CD4-positive, alpha-beta T cell treated with Interferon gamma for 1 hour (primary cell): ENCODE data around the gene SLC1A2.
A peak's percentile ranks its signal among the peaks of the same experiment; 100 is the strongest.

Source experiments
- DNase-seq: peaks from one replicate; pipeline ENCODE4 v3.0.0-alpha.2; 2020

The SLC1A2 gene

DNA sequence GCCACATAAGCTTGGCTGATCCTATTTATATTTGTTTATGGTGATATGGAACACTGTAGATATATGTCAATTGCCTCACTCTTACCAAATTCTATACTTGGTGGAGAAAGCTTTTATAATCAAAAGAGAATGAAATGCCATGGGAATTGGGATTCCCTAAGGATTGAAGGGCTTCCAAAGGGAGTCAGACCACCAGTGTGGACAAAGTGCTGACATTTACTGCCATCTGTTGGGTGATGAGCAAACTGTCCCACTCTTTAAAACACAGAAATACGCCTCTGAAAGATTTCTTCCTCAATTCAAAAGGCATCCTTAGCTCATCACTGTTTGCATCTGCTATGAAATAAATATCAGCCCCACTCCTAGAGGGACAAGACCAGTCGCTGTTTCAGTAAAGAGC is 7.1 kb downstream of the SLC1A2 start:
- no peak for DNase-seq

DNA sequence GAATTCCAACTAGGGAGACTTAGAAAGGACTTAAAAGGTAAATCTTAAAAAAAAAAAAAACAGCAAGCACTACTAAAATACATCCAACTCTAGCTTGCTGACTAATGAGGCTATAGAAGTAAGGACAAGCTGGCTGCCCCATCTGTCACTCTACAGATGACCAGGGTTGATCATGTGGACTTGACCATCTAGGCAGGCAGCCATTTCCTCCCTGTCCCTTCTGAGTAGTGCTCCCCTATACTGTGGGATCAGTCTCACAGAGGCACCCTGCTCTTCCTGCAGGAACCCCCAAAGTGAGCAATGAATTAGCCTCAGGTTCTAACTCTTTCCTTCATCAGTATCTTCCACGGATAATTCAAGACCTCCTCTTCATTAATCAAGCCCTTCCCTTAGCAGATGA is 12.3 kb downstream of the SLC1A2 start:
- no peak for DNase-seq

DNA sequence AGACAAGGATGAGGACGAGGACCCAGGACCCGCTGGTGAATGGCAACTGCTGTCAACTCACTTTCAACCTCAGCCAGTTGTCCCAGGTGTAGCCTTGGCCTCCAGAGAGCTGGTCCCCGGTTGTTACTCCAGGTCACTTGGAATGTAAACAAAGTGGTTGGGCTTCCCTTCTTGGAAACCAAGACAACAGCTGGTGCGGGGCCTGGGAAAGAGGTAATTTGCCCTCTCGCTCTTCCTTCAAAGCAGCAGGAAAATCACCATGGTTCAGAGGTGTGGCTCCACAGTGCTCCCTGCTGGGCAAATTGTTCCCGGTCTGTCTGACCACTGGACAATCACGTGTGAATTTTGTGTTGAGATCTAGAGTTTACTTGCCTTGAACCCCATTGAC is 15.0 kb downstream of the SLC1A2 start:
- DNase-seq: no peak

DNA sequence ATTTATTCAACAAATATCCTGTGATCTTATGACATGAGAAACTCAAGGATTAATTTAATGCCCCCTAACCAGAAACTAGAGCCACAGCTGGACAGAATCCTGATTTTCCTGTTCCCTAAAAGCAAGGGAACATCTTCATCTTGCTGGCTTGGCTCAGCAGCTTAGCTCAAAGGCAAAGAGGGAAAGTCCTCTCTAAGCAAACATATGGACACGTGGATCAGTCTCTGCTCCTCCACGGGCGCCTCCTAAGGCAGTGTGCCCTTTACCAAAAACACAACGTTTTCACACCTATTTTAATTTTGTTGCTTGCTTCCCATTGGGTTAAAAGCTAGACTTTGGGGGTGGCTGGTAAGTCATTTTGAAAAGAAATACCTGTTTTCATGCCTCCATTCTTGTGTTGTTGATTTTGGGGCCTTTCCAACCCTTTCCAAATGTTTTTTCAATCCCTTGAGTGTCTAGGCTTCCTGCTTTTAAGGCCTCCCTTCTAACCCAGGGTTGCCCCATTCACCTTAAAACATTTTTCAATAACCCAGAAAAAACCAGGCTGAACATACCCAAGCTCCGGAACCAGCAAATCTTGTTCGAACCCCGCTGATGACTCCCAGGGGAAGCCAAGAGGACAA is 15.5 kb downstream of the SLC1A2 start:
- DNase-seq: no peak

DNA sequence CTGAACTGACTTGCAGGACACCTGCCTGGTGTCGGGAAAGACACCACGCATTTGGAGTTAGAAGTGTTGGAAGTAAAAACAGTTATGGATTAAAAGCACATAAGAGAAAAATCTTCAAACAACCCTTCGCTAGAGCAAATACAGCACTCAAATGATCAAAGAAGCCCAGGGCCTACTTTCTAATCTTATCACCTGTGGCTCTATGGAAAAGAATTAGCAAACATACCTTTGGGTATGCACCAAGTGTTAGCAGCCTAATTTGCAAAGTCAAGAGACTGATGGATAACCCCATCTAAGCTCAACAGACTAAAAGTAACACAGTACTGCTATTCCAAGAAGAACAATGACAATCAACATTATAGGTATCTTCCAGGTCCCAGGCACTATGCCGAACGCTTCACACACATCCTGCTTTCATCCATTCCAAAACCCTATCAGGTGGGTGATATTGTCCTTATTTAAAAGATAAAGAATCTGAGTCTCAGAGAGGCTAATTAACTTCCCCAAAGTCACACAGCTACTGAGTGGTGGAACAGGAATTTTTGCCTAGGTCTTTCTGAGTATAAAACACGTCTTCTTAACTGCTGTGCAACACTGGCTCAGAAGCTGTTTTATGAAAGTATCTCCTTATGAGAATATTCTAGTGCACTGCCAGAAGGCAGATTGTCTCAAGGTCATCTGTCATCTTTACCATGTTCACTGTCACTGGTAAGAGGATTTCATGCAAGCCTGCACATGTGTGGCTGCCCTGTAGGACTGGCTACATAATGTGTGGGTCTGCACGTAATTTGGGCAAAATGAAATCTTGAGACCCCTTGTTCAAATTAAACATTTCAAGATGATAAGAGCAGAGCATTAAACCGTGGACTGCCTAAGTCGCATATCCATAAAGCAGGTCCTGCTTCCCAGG is 16.4 kb downstream of the SLC1A2 start:
- no peak for DNase-seq

DNA sequence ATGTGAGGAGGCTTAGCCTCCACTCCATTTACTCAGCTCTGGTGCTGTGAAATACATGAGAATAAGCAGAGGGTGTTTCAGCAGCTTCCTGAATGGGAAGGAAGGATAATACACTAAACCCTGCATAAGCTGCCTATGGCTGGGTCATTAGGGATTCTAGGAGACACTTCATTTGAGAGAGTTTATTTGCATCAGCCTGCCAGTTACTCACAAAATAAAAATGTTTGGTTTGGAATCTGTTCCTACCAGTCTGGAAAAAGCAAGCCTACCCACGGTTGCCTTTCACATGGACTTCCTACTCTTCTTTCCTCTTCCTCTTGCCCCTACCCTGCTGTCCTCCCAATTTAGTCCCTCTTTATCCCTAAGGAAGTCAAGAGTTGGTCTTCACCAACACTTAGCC is 20.5 kb downstream of the SLC1A2 start:
- DNase-seq: no peak

DNA sequence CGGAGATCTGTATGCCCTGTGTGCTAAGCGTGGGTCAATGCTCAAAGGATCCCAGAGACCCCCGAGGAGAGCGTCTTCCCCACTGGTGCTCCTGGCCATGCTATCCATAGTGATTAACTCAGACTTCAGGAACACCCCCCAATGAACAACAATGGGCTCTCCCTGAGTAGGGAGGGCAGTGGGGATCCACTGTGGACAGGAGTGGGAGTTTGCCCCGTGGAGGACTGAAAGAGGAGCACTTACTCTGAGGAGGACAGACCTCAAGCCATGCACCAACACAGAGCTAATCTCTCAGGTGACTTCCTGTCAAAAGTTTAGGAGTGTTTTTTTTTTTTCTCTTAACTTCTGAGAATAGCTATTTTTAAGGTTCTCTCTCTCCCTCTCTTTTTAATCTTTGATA is 24.4 kb downstream of the SLC1A2 start:
- no peak for DNase-seq

DNA sequence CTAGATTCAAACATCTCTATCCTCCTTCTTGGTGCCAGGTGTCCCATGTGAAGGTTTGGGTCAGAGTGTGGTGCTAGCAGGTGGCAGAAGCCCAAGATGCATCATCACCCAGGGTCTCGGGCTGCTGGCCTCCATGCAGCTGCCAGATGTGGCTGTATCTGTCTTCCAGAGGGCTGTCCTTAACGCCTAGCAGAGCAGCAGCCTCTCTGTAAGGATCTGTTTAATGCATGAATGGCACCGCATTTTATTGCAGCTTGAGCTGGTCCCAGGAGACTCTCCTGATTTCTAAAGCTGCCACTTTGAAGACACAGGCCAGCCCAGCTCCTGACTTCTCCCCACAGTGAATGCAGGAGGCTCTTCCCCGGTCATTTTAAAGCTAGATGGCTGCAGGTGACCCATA is 26.3 kb downstream of the SLC1A2 start:
- no peak for DNase-seq

DNA sequence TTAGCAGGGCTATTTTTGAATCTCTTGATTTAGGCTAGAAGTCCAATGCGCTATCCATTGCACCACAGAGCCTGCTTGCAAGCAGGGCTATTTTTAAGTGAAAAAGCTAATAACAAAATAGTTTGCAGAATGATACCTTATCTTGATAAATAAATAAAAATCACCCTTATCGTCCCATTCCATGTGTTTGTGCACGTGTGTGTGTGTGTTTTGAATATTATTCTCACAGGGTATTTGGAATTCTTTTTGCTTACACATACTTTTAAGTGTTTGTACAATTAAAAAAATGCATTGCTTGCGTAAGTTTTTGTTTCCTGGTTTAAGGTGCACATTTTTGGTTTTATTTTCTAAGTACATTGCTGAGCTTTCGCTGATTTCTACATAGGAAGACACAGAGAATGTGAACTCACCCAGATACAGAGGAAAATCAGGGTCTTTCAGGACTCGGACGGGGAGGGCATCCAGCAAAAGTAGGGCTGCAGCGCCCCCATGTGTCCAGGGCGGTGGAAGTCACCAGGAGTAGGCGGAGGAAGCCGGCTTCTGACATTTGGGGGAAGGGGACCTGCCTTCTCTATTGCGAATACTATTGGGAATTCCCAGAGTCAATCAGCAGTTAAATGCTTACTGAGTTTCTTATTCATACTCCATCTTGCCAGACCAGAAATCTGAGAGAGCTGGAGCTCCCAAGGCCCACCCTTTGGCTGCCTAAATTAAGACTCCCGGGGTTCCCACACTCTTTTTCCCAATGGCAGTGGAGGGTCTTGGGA is 27.3 kb downstream of the SLC1A2 start:
- peak; percentile 74 for DNase-seq

DNA sequence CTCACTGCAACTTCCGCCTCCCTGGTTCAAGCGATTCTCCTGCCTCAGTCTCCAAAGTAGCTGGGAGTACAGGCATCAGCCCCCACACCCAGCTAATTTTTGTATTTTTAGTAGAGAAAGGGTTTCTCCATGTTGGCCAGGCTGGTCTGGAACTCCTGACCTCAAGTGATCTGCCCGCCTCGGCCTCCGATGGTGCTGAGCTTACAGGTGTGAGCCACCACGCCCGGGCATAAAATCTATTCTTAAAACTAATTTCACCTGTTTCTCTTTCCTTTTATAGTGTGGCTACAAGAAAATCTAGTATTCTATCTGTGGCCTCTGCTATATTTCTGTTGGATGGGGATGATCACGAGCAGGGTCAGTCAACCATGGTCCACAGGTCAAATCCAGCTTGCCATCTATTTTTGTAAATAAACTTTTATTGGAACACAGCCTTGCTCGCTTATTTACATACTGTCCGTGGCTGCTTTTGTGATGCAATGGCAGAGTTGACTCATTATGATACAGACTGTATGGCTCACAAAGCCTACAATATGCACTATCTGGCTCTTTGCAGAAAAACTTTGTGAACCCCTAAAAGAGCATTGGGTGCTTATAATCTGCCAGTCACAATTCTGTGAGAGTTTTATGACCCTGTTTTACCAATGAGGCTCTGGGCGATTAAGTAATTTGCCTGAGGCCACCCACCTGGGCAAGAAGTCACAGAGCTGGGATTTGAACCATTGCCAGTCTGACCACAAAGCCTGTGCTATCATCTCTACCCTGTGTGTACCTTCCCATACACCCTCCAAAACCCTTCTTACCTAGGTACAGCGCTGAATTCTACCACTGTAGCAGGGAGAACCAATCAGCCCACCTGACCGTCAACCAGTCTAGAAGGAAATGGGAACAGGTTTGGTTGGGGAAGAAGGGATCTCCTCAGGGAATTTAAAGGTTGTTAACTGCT is 28.3 kb downstream of the SLC1A2 start:
- DNase-seq: peak; percentile 1

DNA sequence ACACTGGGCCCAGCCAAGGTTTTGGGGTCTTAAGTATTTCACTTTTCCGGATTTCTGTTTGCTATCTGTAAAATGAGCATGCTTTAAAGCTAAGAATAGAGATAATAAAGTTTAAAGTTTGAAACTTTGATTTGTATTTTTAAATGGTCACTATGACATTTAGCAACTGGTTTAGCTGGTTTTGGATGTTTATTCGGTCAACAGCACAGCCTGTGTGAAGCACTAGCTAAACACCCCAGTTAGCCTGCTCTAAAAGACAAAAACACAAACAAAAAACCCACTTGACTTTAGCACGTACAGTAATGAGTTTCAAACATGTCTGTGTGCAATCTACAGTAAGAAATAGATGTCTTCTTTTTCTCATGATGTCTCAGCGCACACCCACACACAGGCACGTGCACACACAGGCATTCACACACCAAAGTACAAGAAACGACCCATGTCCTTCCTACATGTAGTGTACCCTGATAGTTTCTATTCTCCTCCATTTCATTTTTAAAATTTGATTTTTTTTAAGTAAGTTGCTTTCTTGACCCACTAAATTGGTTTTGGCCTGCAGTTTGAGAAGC is 29.4 kb downstream of the SLC1A2 start:
- no peak for DNase-seq

DNA sequence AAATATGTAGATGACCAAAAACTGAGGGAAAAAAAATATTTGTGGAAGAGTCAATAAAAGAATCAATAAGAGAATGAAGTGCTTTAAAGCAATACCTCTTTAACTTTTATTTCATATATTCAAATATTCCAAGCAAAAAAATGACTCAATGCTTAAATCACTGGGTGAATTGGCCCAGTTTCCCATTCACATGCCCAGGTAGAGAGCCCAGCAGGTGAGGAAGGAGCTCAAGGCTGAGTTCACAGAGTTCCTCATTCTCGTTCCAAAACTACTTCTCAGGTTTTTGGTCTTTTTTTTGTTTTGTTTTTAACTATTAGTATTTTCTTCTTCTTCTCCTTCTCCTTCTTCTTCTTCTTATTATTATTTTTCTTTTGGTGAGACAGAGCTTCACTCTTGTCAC is 30.2 kb downstream of the SLC1A2 start:
- no peak for DNase-seq

DNA sequence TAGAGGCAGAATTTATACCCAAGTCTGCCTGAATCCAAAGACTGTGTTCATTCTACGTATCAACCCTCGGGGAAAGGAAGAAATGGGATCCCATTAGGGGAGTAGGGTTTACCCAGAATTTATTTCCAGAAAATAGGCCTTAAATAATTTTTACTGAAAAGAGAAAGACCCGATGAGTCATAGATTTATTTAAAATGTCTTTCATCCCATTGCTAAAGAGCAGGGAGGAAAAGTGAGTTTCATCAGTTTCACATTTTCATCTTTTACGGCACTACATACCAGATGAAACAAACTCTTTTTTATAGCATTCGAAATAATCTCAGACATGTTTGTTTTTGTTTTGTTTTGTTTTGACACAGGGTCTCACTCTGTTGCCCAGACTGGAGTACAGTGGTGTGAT is 31.3 kb downstream of the SLC1A2 start:
- DNase-seq: no peak

DNA sequence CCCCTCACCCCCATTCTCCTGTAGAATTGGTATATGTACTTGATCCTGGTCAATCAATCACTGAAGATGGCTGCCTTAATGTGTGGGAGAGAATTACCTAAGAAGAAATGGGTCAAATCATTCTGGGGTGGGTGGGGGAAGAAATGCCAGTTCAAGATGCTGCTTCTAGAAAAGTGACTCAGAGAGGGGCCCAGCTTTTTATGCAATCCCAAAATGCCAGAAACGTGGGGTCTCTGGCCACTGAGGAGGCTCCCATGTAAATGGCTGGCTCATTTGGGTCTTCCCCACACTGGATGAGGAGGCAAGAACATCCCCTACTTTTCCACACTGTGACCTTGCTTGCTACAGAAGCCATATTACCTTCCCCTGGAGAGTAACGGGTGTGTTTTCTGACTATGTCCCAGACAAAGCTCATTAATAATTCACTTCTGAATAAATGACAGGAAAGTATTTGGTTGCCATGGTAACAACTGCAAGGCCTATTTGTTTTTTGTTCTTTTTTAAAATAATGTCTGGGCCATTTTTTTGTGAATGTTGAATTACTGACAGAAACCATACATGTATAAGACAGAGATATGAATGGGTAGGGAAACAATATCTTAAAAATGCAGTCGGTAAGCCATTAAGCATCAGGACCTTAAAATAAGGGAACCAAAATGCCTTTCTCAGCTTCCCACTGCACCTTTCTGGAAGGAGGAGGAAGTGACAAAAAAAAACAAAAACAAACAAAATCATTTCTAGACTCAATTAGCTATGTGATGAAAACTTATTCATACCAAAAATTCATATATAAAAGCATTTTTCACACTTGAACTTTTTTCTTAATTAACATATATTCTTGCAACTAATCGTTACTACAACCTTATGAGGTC is 32.0 kb downstream of the SLC1A2 start:
- DNase-seq: no peak

DNA sequence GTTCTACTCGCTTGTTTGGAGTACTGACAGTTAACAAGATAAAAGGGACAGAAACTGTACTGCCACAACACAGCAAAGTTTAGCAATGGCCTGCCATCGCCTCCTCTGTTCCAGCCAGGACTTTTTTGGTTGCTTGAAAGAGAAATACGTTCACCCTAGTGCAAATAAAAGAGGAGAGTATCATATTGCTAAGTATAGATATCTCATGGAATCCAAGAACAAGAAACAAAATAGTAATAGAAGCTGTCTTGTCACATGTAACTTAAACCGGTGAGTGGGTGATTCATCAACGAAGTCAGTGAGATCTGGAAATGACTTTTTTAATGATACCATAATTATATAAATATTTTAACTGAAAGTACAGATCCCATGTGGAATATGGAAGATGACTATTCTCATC is 35.4 kb downstream of the SLC1A2 start:
- DNase-seq: no peak

DNA sequence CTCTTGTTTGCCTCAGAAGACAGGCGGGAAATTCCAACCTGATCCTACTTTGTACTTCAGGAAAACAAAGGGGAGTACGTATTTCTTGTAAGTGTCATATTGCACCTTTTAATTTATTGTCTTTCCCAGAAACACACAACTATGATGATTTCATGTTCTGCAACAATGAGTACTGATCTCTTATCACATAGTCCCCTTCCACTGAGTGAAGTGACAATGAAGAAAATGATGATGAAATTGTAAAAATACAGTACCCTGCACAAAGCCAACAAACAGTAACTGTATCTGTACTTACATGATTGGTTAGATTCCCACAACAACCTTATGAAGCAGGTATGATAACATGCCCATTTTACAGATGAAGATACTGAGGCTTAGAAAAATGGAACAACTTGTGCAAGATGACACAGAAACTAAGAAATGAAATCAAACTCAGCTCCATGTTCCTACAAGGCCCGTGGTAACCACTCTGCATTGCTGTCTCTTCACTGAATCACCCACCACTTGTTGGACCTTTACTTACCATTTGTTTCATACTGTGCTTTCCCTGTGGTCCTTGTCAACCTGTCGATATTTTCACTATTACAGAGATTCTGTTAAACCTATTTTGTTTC is 37.5 kb downstream of the SLC1A2 start:
- DNase-seq: no peak

DNA sequence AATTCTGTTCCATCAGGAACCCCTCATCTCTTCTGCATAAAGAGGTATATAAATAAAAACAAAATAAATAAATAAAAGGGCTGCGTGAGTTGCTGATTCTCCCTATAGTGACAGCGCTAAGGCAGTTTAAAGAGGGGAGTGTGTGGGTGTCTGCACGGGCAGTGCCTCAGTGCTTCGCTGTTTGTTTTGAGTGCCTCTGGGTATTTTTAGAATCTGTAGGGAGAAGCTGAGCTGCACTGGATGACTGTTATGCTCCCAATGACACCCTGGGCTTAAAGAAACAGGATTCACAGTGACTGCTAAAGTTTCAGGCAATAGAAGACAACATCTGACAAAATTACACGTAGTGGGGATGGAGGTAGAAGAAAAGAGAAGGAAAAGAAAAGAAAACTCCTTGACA is 38.8 kb downstream of the SLC1A2 start:
- DNase-seq: no peak

DNA sequence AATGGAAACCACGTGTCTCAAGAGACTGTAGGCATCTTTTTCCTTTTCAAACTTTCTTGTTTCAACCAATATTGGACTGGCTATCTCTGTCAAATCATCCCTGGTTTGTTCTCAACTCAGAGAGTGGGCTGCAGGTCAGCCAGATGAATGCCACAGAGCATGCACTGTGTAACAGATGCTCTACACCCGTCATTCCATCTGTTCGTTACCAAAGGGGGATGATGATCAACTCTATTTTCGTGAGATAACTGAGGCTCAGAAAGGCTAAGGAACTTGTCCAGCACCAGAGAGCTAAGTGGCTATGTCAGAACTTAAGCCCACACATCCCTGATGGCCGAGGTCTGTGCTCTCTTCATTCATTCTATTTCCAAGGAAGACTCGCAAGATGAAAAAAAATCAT is 42.1 kb downstream of the SLC1A2 start:
- no peak for DNase-seq

DNA sequence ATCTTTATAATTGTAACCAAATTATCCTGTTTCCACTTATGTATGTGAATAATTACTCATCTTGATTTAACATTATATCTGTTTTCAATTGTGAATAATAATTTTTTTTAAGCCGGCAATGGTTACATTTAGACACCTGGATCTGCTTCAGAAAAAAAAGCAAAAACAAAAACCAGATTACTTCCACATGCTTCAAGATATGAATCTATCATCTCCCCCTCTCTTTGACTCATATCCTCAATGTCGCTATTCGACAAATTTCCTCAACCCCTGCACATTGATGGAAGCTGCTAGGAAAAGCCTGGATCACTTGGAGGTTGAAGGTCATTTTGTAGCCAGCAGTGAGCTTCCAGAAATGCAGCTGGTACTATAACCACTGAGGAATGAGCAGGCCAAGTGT is 42.7 kb downstream of the SLC1A2 start:
- DNase-seq: no peak

DNA sequence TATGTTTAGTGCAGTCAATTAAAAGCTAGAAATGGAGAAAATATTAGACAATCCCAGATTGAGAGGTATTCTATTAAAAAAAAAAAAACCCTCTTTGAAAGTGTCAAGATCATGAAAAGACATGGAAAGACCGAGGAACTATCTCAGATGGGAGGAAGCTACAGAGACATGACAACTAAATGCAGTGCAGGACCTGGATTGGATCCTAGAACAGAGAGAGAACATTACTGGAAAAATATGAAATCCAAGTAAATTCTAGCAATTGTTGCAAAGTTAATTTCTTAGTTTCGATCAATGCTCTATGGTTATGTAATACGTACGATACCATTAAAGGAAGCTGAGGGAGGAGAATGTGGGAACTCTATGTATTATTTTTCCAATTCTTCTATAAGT is 43.2 kb downstream of the SLC1A2 start:
- DNase-seq: no peak
